Smooth muscle cell (in vitro differentiated cells): ENCODE data around the gene LARGE1. TPM values are rescaled to one million over a fixed set of nuclear protein-coding genes. Genes with fewer than 3 reads are reported as not detected.

ENCODE experiments used
- DNase-seq: peaks from one replicate; lab custom pipeline; 2025; ENCODE audit not compliant: unreplicated experiment; lab: John Stamatoyannopoulos, UW
- H2AFZ ChIP-seq: fragments of 200-600 bp; sonication (generic); 2 replicates; pipeline ENCODE4 v1.6.0; 2016; ENCODE audit warnings: antibody characterized with exemption, low read depth, mild to moderate bottlenecking
- H3F3A ChIP-seq: fragments of 200-600 bp; sonication (generic); 2 replicates; pipeline ENCODE4 v1.6.0; 2017; ENCODE audit warnings: antibody characterized with exemption, low read depth
- H3K27ac ChIP-seq: fragments of 200-600 bp; sonication (generic); 2 replicates; pipeline ENCODE4 v1.5.1; 2016; ENCODE audit warnings: low read depth, mild to moderate bottlenecking
- H3K27me3 ChIP-seq: fragments of 200-600 bp; sonication (generic); 2 replicates; pipeline ENCODE4 v1.6.1; 2016; ENCODE audit warnings: low read depth, mild to moderate bottlenecking
- H3K36me3 ChIP-seq: fragments of 200-600 bp; sonication (generic); 2 replicates; pipeline ENCODE4 v1.5.1; 2016; ENCODE audit warnings: low read depth
- H3K4me1 ChIP-seq: fragments of 200-600 bp; sonication (generic); 2 replicates; pipeline ENCODE4 v1.5.1; 2016; ENCODE audit warnings: low read depth
- H3K4me2 ChIP-seq: fragments of 200-600 bp; sonication (generic); 2 replicates; pipeline ENCODE4 v1.6.0; 2016; ENCODE audit warnings: mild to moderate bottlenecking
- H3K4me3 ChIP-seq: fragments of 200-600 bp; sonication (generic); 2 replicates; pipeline ENCODE4 v1.5.1; 2016; ENCODE audit warnings: mild to moderate bottlenecking
- H3K79me2 ChIP-seq: fragments of 200-600 bp; sonication (generic); 2 replicates; pipeline ENCODE4 v1.6.0; 2016; ENCODE audit warnings: low read depth, mild to moderate bottlenecking
- H3K9ac ChIP-seq: fragments of 200-600 bp; sonication (generic); 2 replicates; pipeline ENCODE4 v1.6.0; 2016; ENCODE audit warnings: low read depth
- H3K9me3 ChIP-seq: fragments of 200-600 bp; sonication (generic); replicated peaks from 2 replicates; pipeline ENCODE4 v1.5.1; 2016; ENCODE audit warnings: low read depth
- H4K20me1 ChIP-seq: fragments of 200-600 bp; sonication (generic); 2 replicates; pipeline ENCODE4 v1.6.0; 2016; ENCODE audit warnings: low read depth
- WGBS: methylation state at CpG from one replicate; pipeline ENCODE4 v1.1.7; 2016; ENCODE audit warnings: low lambda C conversion rate; 5-methylcytosine and 5-hydroxymethylcytosine counted together
- polyA plus RNA-seq: library from polyadenylated mRNA; unstranded; fragments of >200 nt; fragmentation: Nextera tagmentation; extraction: Ambion mirVana; gene quantifications from 2 replicates; pipeline ENCODE4 v1.2.1, GENCODE V29; 2016
- total RNA-seq: library from RNA; depleted of rRNA; stranded (reverse); fragments of >200 nt; gene quantifications from 2 replicates; pipeline ENCODE4 v1.2.3, GENCODE V29; 2014
- TF ChIP-seq, protein P1 (sequence below): fragments of 200-600 bp; sonication (generic); IDR thresholded peaks from 2 replicates; pipeline ENCODE4 v1.5.1; 2017; ENCODE audit warnings: borderline replicate concordance, mild to moderate bottlenecking, antibody characterized with exemption; ENCODE audit not compliant: insufficient read depth, poor library complexity, severe bottlenecking

The LARGE1 gene
- total and polyA plus RNA-seq, 2 experiments from 2014 or later: 11.9 to 18.0 TPM

DNA sequence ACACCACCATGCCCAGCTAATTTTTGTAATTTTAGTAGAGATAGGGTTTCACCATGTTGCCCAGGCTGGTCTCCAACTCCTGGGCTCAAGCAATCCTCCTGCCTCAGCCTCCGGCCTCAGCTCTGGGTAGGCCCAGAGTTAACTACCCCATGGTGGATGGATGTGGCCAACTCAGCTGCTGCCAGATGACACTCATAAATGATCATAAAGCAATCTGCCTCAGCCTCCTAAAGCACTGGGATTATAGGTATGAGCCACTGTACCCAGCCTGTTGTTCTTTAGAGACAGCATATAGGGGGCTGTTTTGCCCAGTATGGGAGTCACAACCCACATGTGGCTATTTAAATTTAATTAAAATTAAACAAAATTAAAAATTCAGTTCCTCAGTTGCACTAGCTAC is 54.3 kb downstream of the LARGE1 start:
- no peak overlapping the region for H3K27ac ChIP-seq
- H3K79me2 ChIP-seq: peaks cover 4% of the 10 kb centered on the region
- 80% methylated on average over 1 of the region's 1 CpG for WGBS
- no peaks in the 10 kb centered on the region for H3K9me3 ChIP-seq
- H3K4me2 ChIP-seq: no peak overlapping the region
- H3K4me3 ChIP-seq: no peak overlapping the region
- H4K20me1 ChIP-seq: peaks cover 6% of the 10 kb centered on the region
- DNase-seq: no peak
- peaks cover 4% of the 10 kb centered on the region for H3F3A ChIP-seq
- TF ChIP-seq, protein P1, sequence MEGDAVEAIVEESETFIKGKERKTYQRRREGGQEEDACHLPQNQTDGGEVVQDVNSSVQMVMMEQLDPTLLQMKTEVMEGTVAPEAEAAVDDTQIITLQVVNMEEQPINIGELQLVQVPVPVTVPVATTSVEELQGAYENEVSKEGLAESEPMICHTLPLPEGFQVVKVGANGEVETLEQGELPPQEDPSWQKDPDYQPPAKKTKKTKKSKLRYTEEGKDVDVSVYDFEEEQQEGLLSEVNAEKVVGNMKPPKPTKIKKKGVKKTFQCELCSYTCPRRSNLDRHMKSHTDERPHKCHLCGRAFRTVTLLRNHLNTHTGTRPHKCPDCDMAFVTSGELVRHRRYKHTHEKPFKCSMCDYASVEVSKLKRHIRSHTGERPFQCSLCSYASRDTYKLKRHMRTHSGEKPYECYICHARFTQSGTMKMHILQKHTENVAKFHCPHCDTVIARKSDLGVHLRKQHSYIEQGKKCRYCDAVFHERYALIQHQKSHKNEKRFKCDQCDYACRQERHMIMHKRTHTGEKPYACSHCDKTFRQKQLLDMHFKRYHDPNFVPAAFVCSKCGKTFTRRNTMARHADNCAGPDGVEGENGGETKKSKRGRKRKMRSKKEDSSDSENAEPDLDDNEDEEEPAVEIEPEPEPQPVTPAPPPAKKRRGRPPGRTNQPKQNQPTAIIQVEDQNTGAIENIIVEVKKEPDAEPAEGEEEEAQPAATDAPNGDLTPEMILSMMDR: no peak
- no peaks in the 10 kb centered on the region for H3K27me3 ChIP-seq
- no peak overlapping the region for H2AFZ ChIP-seq
- no peak overlapping the region for H3K9ac ChIP-seq
- peaks cover 4% of the 10 kb centered on the region for H3K4me1 ChIP-seq
- H3K36me3 ChIP-seq: no peaks in the 10 kb centered on the region

DNA sequence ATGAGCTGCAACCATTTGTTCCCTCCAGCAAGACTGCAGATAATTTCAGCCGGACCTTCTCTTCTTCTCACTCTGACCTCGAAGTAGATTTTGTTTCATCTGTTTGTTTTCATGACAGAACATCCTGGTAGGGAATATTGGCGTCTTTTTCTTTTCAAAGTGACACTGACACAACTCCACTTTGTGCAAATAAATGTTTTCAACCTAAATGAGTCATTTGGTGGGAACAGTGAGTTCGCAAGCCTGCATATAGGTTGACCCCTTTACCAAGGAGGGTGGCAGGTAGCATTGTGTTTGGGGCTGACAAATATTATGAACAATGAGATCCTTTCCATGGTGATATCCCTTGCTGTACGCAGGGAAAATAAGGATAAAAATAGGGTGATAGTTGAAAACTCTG is 55.0 kb downstream of the LARGE1 start:
- peaks cover 4% of the 10 kb centered on the region for H3K79me2 ChIP-seq
- peaks cover 4% of the 10 kb centered on the region for H3F3A ChIP-seq
- no peak overlapping the region for H3K27ac ChIP-seq
- H3K4me3 ChIP-seq: no peak overlapping the region
- TF ChIP-seq, protein P1: no peak
- no peak overlapping the region for H3K4me2 ChIP-seq
- no peak for DNase-seq
- no peaks in the 10 kb centered on the region for H3K27me3 ChIP-seq
- H3K36me3 ChIP-seq: no peaks in the 10 kb centered on the region
- H3K9me3 ChIP-seq: no peaks in the 10 kb centered on the region
- H3K9ac ChIP-seq: no peak overlapping the region
- H3K4me1 ChIP-seq: peaks cover 4% of the 10 kb centered on the region
- H2AFZ ChIP-seq: no peak overlapping the region
- H4K20me1 ChIP-seq: peaks cover 6% of the 10 kb centered on the region
- 90% methylated on average over 5 of the region's 5 CpGs for WGBS

DNA sequence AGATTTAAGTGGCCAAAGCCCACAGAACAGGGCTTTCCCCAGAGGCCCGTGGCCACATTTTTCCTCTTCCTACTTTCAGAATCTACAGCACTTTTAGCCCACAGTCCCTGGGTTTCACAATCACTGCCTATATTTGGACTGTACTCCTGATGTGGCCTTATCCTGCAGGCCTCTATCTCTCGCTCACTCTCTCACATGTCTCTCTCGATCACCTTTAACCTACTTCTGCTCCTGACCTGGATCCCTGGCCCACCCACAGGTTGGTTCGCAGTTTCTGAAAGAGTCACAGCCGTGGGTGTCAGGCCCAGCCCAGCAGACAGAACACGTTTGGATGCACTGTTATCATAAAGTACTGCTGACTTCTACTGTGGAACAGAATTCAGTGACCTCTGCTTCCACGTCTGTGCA is 55.5 kb downstream of the LARGE1 start:
- 68% methylated on average over 7 of the region's 7 CpGs for WGBS
- Histone ChIP-seq H3K79me2 (peaks cover 4% of the 10 kb centered on the region), H4K20me1 (peaks cover 6% of the 10 kb centered on the region), H3F3A (peaks cover 4% of the 10 kb centered on the region), H3K4me1 (no peaks in the 10 kb centered on the region), H3K27me3 (no peaks in the 10 kb centered on the region), H3K4me2 (no peak overlapping the region), H3K27ac (no peak overlapping the region), H3K9ac (no peak overlapping the region), H3K9me3 (no peaks in the 10 kb centered on the region), H2AFZ (no peak overlapping the region), H3K4me3 (no peak overlapping the region), H3K36me3 (no peaks in the 10 kb centered on the region)
- TF ChIP-seq, protein P1: no peak
- DNase-seq: no peak

DNA sequence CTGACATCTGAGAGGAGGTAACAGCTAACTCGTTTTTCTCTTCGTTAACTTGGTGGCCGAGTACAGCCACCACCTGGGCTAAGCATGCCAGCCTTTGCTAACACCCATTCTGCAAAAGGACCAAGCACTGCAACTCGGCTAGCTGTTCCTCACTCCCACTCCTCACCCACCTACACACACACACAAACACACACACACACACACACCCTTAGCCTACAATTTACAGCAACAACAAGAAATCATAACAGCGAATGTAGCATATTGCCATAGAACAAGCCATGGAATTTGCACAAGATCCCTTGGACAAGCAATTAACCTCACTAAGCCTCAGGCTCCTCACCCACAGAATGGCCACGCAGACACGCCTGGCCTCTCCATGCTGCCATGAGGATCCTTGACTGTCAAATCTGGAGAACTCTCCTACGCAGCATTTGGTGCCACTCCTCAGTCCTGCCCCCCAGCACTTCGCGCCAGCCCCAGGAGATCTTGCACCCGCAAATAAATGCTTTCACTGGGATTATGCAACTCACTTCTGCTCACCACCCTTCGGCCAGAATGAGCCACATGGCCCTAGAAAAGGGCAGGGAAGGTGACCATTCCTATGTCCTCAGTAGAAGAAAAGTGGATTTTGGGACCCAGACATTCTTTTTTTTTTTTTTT is 58.9 kb downstream of the LARGE1 start:
- no peak for DNase-seq
- H3K79me2 ChIP-seq: peaks cover 3% of the 10 kb centered on the region
- no peaks in the 10 kb centered on the region for H3K4me1 ChIP-seq
- no peaks in the 10 kb centered on the region for H3F3A ChIP-seq
- H3K4me2 ChIP-seq: no peak overlapping the region
- H3K36me3 ChIP-seq: no peaks in the 10 kb centered on the region
- no peaks in the 10 kb centered on the region for H3K27me3 ChIP-seq
- H3K9me3 ChIP-seq: no peaks in the 10 kb centered on the region
- WGBS: 80% methylated on average over 12 of the region's 12 CpGs
- H3K4me3 ChIP-seq: no peak overlapping the region
- H3K27ac ChIP-seq: no peak overlapping the region
- no peak overlapping the region for H3K9ac ChIP-seq
- TF ChIP-seq, protein P1: no peak
- H4K20me1 ChIP-seq: peaks cover under 1% of the 10 kb centered on the region
- no peak overlapping the region for H2AFZ ChIP-seq
